VCaP (cell line): ENCODE measurements around the gene FAM171A1.

ENCODE experiments used
- H3K27ac ChIP-seq: fragments of 450-650 bp; 2 replicates; pipeline ENCODE4 v1.5.1; 2017
- CTCF ChIP-seq: fragments of 450-650 bp; conservative IDR thresholded peaks from 2 replicates; pipeline ENCODE4 v1.5.1; 2017; ENCODE audit warnings: mild to moderate bottlenecking, moderate library complexity

FAM171A1 gene

GRCh38 chr10:15223174-15223573 lies 147.9 kb downstream of the FAM171A1 start:
- no peak overlapping the region for H3K27ac ChIP-seq
- TF ChIP-seq CTCF = no peak

GRCh38 chr10:15222511-15222910 lies 148.6 kb downstream of the FAM171A1 start:
- no peak for TF ChIP-seq CTCF

GRCh38 chr10:15220445-15220844 lies 150.6 kb downstream of the FAM171A1 start:
- no peak for TF ChIP-seq CTCF

More at GRCh38 chr10:15222511-15222910, 148.6 kb downstream of the FAM171A1 start:
- no peak overlapping the region for H3K27ac ChIP-seq

GRCh38 chr10:15216700-15217099 lies 154.4 kb downstream of the FAM171A1 start:
- H3K27ac ChIP-seq = no peak overlapping the region
- no peak for TF ChIP-seq CTCF

More at GRCh38 chr10:15220445-15220844, 150.6 kb downstream of the FAM171A1 start:
- no peak overlapping the region for H3K27ac ChIP-seq

- no peak overlapping the region for H3K27ac ChIP-seq
Observed at GRCh38 chr10:15214237-15214636, 156.9 kb downstream of the FAM171A1 start.

GRCh38 chr10:15213461-15213861 lies 157.6 kb downstream of the FAM171A1 start:
- H3K27ac ChIP-seq = no peak overlapping the region
- no peak for TF ChIP-seq CTCF

More at GRCh38 chr10:15214237-15214636, 156.9 kb downstream of the FAM171A1 start:
- TF ChIP-seq CTCF = no peak

GRCh38 chr10:15211464-15211979 lies 159.6 kb downstream of the FAM171A1 start:
- H3K27ac ChIP-seq = no peak overlapping the region
- no peak for TF ChIP-seq CTCF

- H3K27ac ChIP-seq = no peak overlapping the region
- TF ChIP-seq CTCF = no peak
Observed at GRCh38 chr10:15210521-15210920, 160.6 kb downstream of the FAM171A1 start.
